Measurements from ENCODE around the gene PANX1. TPM values are rescaled to one million over a fixed set of nuclear protein-coding genes. Genes with fewer than 3 reads are reported as not detected.

PANX1 gene
- total and polyA plus RNA-seq, 2 experiments from 2014 or later, result 25.1 to 58.1 TPM

GRCh38 chr11:94104734-94105133 lies 23.9 kb upstream of the PANX1 start:
- Histone ChIP-seq H3K4me3 (no peak overlapping the region), H3K4me2 (no peak overlapping the region), H3K4me1 (ENCODE audit: insufficient read depth) (no peaks in the 10 kb centered on the region), H4K20me1 (ENCODE audit: insufficient read depth, poor library complexity, severe bottlenecking) (no peaks in the 10 kb centered on the region), H3K27ac (no peak overlapping the region), H3K9me2 (replicated peaks; ENCODE audit: insufficient read depth) (no peaks in the 10 kb centered on the region), H2AFZ (no peak overlapping the region), H3K79me2 (no peaks in the 10 kb centered on the region), H3K9me3 (ENCODE audit: low read depth) (no peaks in the 10 kb centered on the region), H3K36me3 (replicated peaks; ENCODE audit: insufficient read depth, low read depth) (no peaks in the 10 kb centered on the region), H3K27me3 (no peaks in the 10 kb centered on the region)
- no peak for DNase-seq (ENCODE audit: low spot score)
- no peak for TF ChIP-seq EZH2 (IDR thresholded peaks at IDR 0.05; ENCODE audit: borderline replicate concordance)
- no peak for TF ChIP-seq CTCF (IDR thresholded peaks at IDR 0.05; ENCODE audit: poor library complexity)
- TF ChIP-seq EZH2phosphoT487 (IDR thresholded peaks at IDR 0.05; ENCODE audit: low read depth, severe bottlenecking, unreplicated experiment), result no peak

GRCh38 chr11:94106716-94107115 lies 21.9 kb upstream of the PANX1 start:
- H3K4me3 ChIP-seq, result no peak overlapping the region
- H3K27me3 ChIP-seq, result no peaks in the 10 kb centered on the region
- H3K4me2 ChIP-seq, result no peak overlapping the region
- no peaks in the 10 kb centered on the region for H4K20me1 ChIP-seq (ENCODE audit: insufficient read depth, poor library complexity, severe bottlenecking)
- no peak overlapping the region for H3K27ac ChIP-seq
- H3K4me1 ChIP-seq (ENCODE audit: insufficient read depth), result no peaks in the 10 kb centered on the region
- no peaks in the 10 kb centered on the region for H3K9me2 ChIP-seq (replicated peaks; ENCODE audit: insufficient read depth)
- 89% methylated on average over 4 of the region's 4 CpGs for WGBS (ENCODE audit: low lambda C conversion rate, missing lambda C conversion rate)
- no peak overlapping the region for H2AFZ ChIP-seq
- no peaks in the 10 kb centered on the region for H3K36me3 ChIP-seq (replicated peaks; ENCODE audit: insufficient read depth, low read depth)
- no peaks in the 10 kb centered on the region for H3K9me3 ChIP-seq (ENCODE audit: low read depth)
- no peak for DNase-seq (ENCODE audit: low spot score)
- H3K79me2 ChIP-seq, result no peaks in the 10 kb centered on the region
- TF ChIP-seq EZH2 (IDR thresholded peaks at IDR 0.05; ENCODE audit: borderline replicate concordance), result no peak
- no peak for TF ChIP-seq CTCF (IDR thresholded peaks at IDR 0.05; ENCODE audit: poor library complexity)
- no peak for TF ChIP-seq EZH2phosphoT487 (IDR thresholded peaks at IDR 0.05; ENCODE audit: low read depth, severe bottlenecking, unreplicated experiment)

- no peak for DNase-seq (ENCODE audit: low spot score)
- Histone ChIP-seq H3K36me3 (replicated peaks; ENCODE audit: insufficient read depth, low read depth) (no peaks in the 10 kb centered on the region), H3K27me3 (no peaks in the 10 kb centered on the region), H3K4me3 (no peak overlapping the region), H3K4me2 (no peak overlapping the region), H3K27ac (no peak overlapping the region), H2AFZ (no peak overlapping the region), H3K9me2 (replicated peaks; ENCODE audit: insufficient read depth) (no peaks in the 10 kb centered on the region), H3K79me2 (no peaks in the 10 kb centered on the region), H4K20me1 (ENCODE audit: insufficient read depth, poor library complexity, severe bottlenecking) (no peaks in the 10 kb centered on the region), H3K9me3 (ENCODE audit: low read depth) (no peaks in the 10 kb centered on the region), H3K4me1 (ENCODE audit: insufficient read depth) (no peaks in the 10 kb centered on the region)
- 97% methylated on average over 1 of the region's 1 CpG for WGBS (ENCODE audit: low lambda C conversion rate, missing lambda C conversion rate)
- TF ChIP-seq EZH2phosphoT487 (IDR thresholded peaks at IDR 0.05; ENCODE audit: low read depth, severe bottlenecking, unreplicated experiment), result no peak
- TF ChIP-seq CTCF (IDR thresholded peaks at IDR 0.05; ENCODE audit: poor library complexity), result peak; percentile 15
- no peak for TF ChIP-seq EZH2 (IDR thresholded peaks at IDR 0.05; ENCODE audit: borderline replicate concordance)
Measured at GRCh38 chr11:94107363-94107762, 21.3 kb upstream of the PANX1 start.

- H3K79me2 ChIP-seq, result no peaks in the 10 kb centered on the region
- H3K27me3 ChIP-seq, result no peaks in the 10 kb centered on the region
- H3K9me3 ChIP-seq (ENCODE audit: low read depth), result no peaks in the 10 kb centered on the region
- no peak overlapping the region for H3K4me2 ChIP-seq
- 98% methylated on average over 3 of the region's 3 CpGs for WGBS (ENCODE audit: low lambda C conversion rate, missing lambda C conversion rate)
- no peak overlapping the region for H2AFZ ChIP-seq
- TF ChIP-seq EZH2phosphoT487 (IDR thresholded peaks at IDR 0.05; ENCODE audit: low read depth, severe bottlenecking, unreplicated experiment), result no peak
- no peak for TF ChIP-seq CTCF (IDR thresholded peaks at IDR 0.05; ENCODE audit: poor library complexity)
- TF ChIP-seq EZH2 (IDR thresholded peaks at IDR 0.05; ENCODE audit: borderline replicate concordance), result no peak
- H3K4me3 ChIP-seq, result no peak overlapping the region
- H3K27ac ChIP-seq, result no peak overlapping the region
- no peak for DNase-seq (ENCODE audit: low spot score)
- no peaks in the 10 kb centered on the region for H3K4me1 ChIP-seq (ENCODE audit: insufficient read depth)
- no peaks in the 10 kb centered on the region for H3K36me3 ChIP-seq (replicated peaks; ENCODE audit: insufficient read depth, low read depth)
- no peaks in the 10 kb centered on the region for H4K20me1 ChIP-seq (ENCODE audit: insufficient read depth, poor library complexity, severe bottlenecking)
- no peaks in the 10 kb centered on the region for H3K9me2 ChIP-seq (replicated peaks; ENCODE audit: insufficient read depth)
Measured at GRCh38 chr11:94111241-94111640, 17.4 kb upstream of the PANX1 start.
